ENCODE data around the gene SAFB2. TPM values are rescaled to one million over a fixed set of nuclear protein-coding genes. Genes with fewer than 3 reads are reported as not detected.

The SAFB2 gene
- total and polyA plus RNA-seq, 2 donors (not counting 3 experiments of a cell fraction or from before 2014, with no cell fraction given), result 24.6 to 85.9 TPM

DNA sequence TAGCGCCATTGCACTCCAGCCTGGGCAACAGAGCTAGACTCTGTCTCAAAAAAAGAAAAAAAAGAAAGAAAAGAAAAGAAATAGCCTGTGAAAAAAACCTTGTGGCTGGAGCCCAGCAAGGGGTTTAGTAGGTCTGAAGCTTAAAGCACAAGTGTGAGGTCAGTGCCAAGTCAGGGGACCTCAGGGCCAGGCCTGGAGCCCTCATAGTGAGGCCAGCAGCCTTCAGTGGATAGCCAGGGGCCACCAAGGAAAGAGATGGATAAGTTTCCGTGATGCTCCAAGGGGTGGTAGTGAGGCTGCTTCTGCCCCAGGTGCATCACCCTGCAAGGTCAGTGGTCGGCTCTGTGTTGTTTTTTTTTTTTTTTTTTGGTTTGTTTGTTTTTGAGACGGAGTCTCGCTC is 67.7 kb downstream of the SAFB2 start:
- no peak for DNase-seq (ENCODE audit: low read depth, low spot score)
- ChIA-PET POLR2A (no interaction called here), CTCF (no interaction called here)
- H3K4me1 ChIP-seq (ENCODE audit: control insufficient read depth, extremely low read depth, insufficient read depth, low read length), result no peaks in the 10 kb centered on the region
- no peaks in the 10 kb centered on the region for H3K79me2 ChIP-seq (ENCODE audit: control insufficient read depth, insufficient read depth, low read length)
- H4K20me1 ChIP-seq (replicated peaks; ENCODE audit: control insufficient read depth, extremely low read depth, insufficient read depth, low read length), result no peaks in the 10 kb centered on the region
- no peak overlapping the region for H3K4me2 ChIP-seq (ENCODE audit: insufficient read depth, low read length)
- H3K36me3 ChIP-seq (ENCODE audit: control insufficient read depth in 2 of 2, extremely low read depth in 1 of 2, insufficient read depth in 2 of 2, low read length in 2 of 2), result no peaks in the 10 kb centered on the region
- BruUV-seq (replicated peaks), result no TSS peak
- TF ChIP-seq POLR2A (IDR thresholded peaks at IDR 0.05; ENCODE audit: low read depth, low read length), result no peak
- no peak for TF ChIP-seq MYC (IDR thresholded peaks at IDR 0.05; ENCODE audit: low read depth, low read length)
- no peak for TF ChIP-seq FOS (IDR thresholded peaks at IDR 0.05; ENCODE audit: borderline replicate concordance, insufficient read depth, low read length)
- TF ChIP-seq EZH2 (IDR thresholded peaks at IDR 0.05; ENCODE audit: borderline replicate concordance, low read depth, low read length, severe bottlenecking), result no peak
- TF ChIP-seq POLR2AphosphoS5 (IDR thresholded peaks at IDR 0.05; ENCODE audit: insufficient read depth, low read depth, low read length), result no peak
- TF ChIP-seq JUN (IDR thresholded peaks at IDR 0.05; ENCODE audit: borderline replicate concordance, insufficient read depth, insufficient read length, low read depth), result no peak
- TF ChIP-seq CTCF (IDR thresholded peaks at IDR 0.05; ENCODE audit: extremely low read depth in 1 of 2, insufficient read depth in 1 of 2, low read depth in 1 of 2, low read length in 2 of 2), result no peak
- TF ChIP-seq GATA2 (IDR thresholded peaks at IDR 0.05; ENCODE audit: insufficient read depth, insufficient read length, low read depth, low read length), result no peak
- TF ChIP-seq, protein P1, sequence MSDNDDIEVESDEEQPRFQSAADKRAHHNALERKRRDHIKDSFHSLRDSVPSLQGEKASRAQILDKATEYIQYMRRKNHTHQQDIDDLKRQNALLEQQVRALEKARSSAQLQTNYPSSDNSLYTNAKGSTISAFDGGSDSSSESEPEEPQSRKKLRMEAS (IDR thresholded peaks at IDR 0.05; ENCODE audit: insufficient read depth, insufficient read length), result no peak
- no peak for FAIRE-seq
- no peak overlapping the region for H3K27ac ChIP-seq (ENCODE audit: insufficient read depth, low read depth, low read length)
- intact Hi-C loops (cut with micrococcal nuclease), result no loop called here
- no peak overlapping the region for H3K4me3 ChIP-seq (replicated peaks in 1 of 3; ENCODE audit: insufficient read depth in 1 of 3, low read depth in 1 of 3, low read length in 3 of 3)
- no peak overlapping the region for H3K9ac ChIP-seq (replicated peaks; ENCODE audit: extremely low read depth, insufficient read depth, low read length)
- dilution Hi-C loops (cut with MboI; ENCODE audit: extremely low pct_ligation_motif_present, low sequenced_read_pairs), result no loop called here
- no peak overlapping the region for H2AFZ ChIP-seq (ENCODE audit: low read depth, low read length)
- H3K9me1 ChIP-seq (replicated peaks; ENCODE audit: control insufficient read depth, extremely low read depth, insufficient read depth, low read length), result no peaks in the 10 kb centered on the region
- H3K27me3 ChIP-seq (ENCODE audit: control insufficient read depth in 2 of 2, insufficient read depth in 2 of 2, low read length in 2 of 2), result no peaks in the 10 kb centered on the region
- no peaks in the 10 kb centered on the region for H3K9me3 ChIP-seq (replicated peaks; ENCODE audit: control insufficient read depth, insufficient read depth, low read length)

All from endothelial cell of umbilical vein (primary cell).